GM13977 (cell line): ENCODE results near the gene SENP1.
A peak's percentile ranks its signal among the peaks of the same experiment; 100 is the strongest.

Experiments
- DNase-seq: peaks from one replicate; pipeline ENCODE4 v3.0.0; 2012; ENCODE audit warnings: low spot score
- in situ Hi-C: fragments of 300-500 bp; cut with MboI; formaldehyde crosslinking; loops from one replicate; pipeline ENCODE4 v1.12.0; 2022; ENCODE audit warnings: low sequenced_read_pairs, low pct_unique_long_range_greater_than_20kb, mixed read lengths, inconsistent platforms; ENCODE audit not compliant: unreplicated experiment
- TF ChIP-seq, protein P1 (sequence below): IDR thresholded peaks from 2 replicates; pipeline ENCODE4 v1.5.1; 2012; ENCODE audit warnings: mild to moderate bottlenecking, control low read depth; ENCODE audit not compliant: insufficient read depth; ENCODE audit errors: extremely low read depth, missing control alignments

The SENP1 gene

DNA sequence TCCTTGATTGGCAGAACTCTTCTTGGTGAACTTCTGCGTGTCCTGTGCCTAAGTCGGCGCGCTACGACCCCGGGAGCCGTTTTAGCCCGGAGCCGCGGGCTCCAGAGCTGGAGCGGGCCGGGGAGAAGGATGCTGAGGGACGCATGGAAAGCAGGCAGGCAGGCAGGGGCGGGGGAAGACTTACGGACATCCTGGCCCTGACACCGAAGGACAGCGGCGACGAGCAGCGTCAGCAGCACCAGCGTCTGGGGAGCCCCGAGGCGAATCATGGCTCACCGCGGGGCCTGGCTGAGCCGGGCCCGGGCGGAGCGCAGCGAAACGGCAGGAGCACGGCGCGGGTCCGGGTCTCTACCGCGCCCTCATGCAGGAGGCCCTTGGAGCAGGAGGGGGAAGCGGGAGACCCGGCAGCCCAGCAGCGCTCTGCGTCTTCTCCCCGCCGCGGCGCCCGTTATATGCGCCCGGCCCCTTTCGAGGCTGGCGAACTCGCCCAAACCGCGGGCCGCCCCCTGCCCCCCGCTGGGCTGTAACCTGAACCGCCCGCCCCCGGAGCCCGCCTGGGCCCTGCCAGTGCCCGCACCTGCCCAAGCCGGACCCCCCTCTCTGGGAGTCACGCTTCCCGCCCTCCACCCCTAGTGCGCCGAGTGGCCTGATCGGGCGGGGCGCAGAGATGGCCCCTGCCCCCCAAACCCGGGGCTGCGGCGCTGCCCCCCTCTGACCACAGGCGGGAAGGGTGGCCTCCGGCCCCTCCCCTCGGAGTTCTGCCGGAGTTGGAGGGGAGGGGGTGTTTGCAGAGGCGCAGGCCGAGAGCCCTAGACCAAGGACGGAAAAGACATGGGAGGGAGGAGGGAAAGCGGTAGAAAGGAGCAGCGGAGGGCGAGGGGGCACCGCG lies 101.6 kb downstream of the SENP1 start, which contains the start of gene COL2A1:
Gene COL2A1 (minus strand): TSS at position 424 of the 889 bp plus-strand sequence. CDS start 155 bp downstream, at position 269.
- TF ChIP-seq, protein P1, sequence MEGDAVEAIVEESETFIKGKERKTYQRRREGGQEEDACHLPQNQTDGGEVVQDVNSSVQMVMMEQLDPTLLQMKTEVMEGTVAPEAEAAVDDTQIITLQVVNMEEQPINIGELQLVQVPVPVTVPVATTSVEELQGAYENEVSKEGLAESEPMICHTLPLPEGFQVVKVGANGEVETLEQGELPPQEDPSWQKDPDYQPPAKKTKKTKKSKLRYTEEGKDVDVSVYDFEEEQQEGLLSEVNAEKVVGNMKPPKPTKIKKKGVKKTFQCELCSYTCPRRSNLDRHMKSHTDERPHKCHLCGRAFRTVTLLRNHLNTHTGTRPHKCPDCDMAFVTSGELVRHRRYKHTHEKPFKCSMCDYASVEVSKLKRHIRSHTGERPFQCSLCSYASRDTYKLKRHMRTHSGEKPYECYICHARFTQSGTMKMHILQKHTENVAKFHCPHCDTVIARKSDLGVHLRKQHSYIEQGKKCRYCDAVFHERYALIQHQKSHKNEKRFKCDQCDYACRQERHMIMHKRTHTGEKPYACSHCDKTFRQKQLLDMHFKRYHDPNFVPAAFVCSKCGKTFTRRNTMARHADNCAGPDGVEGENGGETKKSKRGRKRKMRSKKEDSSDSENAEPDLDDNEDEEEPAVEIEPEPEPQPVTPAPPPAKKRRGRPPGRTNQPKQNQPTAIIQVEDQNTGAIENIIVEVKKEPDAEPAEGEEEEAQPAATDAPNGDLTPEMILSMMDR: no peak
- peak; percentile 53 for DNase-seq
- in situ Hi-C loops: no loop called here

DNA sequence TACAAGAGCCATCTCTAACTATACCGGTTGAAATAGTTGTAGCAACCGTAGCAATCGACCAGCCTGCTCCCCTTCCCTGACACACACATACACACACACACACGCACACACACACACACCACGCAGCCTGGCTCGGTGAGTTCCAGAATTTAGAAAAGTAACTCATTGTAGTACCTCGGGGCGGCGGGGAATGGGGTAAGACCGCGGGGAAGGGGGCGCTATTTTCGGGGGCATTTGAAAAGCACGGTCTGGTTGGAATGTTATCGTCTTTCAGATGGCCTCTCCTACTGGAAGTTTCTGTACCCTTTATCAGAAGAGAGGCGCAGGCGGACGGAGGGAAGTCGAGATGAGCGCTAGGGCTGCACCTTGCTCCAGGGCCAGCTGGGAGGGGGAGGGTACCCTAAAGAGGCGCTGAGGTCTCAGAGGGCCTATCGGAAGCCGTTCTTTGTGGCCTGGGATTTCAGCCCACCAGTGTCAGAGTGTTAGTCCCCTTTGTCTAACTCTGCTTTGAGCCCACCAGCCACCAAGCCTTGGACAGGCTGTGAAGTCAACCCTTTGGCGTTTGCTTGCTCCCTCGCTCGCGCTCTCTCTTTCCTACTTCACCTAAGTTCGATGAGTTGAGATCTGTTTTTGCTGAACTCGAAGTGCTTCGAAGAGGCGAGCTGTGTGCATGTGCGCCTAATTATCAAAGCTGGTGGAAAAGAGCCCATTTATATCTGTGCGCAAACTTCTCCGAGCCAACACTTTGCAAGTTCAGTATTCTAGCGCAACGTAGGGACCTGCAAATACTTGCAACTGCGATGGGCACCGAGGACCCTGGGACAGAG lies 102.4 kb downstream of the SENP1 start:
- in situ Hi-C loops: no loop called here
- TF ChIP-seq, protein P1: no peak
- peak; percentile 52 for DNase-seq

DNA sequence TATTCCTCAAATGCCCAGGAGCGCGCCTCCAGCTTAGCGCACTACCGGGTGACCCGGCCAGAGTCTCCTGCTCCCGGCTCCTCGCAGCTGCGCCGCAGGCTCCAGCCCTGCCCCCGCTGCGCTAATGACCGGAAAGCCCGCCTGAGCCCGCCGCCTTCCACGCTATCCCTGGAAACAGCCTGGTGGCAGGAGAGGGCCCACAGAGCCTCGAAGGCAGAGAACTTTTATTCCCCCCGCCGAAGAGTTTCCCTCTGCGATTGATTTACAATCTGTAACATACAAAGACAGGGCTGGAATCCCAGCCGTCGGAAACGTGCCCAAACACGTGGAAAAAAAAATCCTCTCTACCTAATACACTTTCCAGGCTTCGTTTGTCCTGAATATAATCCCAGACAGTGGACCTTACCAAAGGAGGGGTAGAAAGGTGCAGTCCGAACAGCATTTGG lies 103.1 kb downstream of the SENP1 start:
- in situ Hi-C loops: no loop called here
- TF ChIP-seq, protein P1: no peak
- no peak for DNase-seq

DNA sequence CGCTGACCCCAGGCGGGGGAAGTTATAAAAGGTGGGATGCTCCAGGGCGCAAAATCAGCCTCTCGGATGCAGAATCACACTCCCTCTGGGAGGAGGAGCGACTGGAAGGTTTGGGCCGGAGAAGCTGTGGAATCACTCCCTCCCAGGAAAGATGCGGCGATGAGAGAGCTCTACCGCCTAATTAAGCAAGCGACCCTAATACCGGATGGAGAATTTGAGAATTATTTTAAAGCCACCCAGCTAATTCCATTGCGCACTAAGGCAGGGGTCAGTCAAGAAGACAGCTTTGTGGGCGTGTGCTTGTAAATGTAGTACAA lies 103.5 kb downstream of the SENP1 start:
- TF ChIP-seq, protein P1: no peak
- in situ Hi-C loops: no loop called here
- no peak for DNase-seq

DNA sequence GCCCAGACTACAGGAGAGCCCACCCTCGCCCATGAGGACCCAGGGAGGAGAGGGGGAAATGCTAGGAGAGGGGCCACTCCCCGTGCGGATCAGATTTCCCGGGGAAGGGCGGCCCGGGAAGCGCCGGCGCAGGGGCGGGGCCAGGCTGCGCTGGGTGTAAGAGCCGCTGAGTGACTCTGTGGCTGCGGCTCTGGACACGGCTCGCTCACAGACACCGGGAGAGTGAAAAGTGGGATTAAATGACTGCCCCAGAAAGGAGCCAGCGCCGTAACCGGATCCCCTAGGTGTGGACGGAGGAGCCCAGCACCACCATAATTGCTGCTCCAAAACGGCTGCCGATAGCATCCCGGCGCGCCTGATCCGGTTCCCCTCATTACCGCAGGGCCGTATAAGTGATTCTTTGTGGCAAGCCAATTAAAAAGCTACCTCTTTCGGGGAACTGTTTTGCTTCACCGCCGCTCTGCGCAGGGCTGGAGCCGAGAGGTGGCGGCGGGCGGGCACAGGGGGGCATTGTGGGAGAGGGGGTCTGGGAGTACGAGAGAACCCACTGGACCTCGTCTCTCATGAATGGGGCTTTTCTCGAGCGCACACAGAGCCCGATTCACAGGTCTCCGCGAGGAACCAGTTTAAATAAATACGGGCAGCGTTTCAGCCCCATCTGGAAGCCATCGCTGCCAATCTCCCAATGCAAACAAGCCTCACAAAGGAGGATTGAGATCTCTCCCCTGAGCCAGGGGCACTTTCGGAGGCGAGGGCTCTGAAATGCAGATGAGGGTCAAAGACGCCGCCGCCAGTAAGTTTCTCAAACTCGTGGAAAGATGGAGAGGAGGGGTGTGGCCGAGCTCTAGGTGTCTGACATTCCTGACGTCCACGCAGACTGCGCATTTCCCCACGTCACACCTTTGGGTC lies 104.1 kb downstream of the SENP1 start:
- TF ChIP-seq, protein P1: no peak
- DNase-seq: peak; percentile 42
- in situ Hi-C loops: no loop called here
